Thoracic aorta (tissue), 2 donors: Measurements from ENCODE around the gene STIM1. TPM values are rescaled to one million over a fixed set of nuclear protein-coding genes. Genes with fewer than 3 reads are reported as not detected.

Source experiments
- ATAC-seq: fragments of 150-250 bp; one replicate; pipeline ENCODE4 v1.8.0; 2017; ENCODE audit warnings: low read depth; ENCODE audit not compliant: insufficient number of reproducible peaks, low FRiP score
- DNase-seq: peaks from one replicate; pipeline ENCODE4 v3.0.0-alpha.2; 2020; ENCODE audit warnings: low spot score
- H3K27ac ChIP-seq, 2 donors: fragments of 200-600 bp; sonication (generic); 1 replicate in 1 of 2; 2 replicates in 1 of 2; pipeline ENCODE4 v1.5.1; 2016; ENCODE audit warnings: mild to moderate bottlenecking in 2 of 2, moderate library complexity in 2 of 2
- H3K27me3 ChIP-seq: fragments of 200-600 bp; sonication (generic); replicated peaks from 2 replicates; pipeline ENCODE4 v1.6.0; 2016; ENCODE audit warnings: mild to moderate bottlenecking; ENCODE audit not compliant: insufficient read depth
- H3K36me3 ChIP-seq: fragments of 200-600 bp; sonication (generic); one replicate; pipeline ENCODE4 v1.5.1; 2016
- H3K4me1 ChIP-seq, 2 donors: fragments of 200-600 bp; sonication (generic); 1 replicate in 1 of 2; 2 replicates in 1 of 2; pipeline versions ENCODE4 v1.5.1 to v1.6.0; 2016; ENCODE audit warnings: low read depth in 2 of 2, mild to moderate bottlenecking in 1 of 2; ENCODE audit not compliant: control insufficient read depth in 1 of 2
- H3K4me3 ChIP-seq: fragments of 200-600 bp; sonication (generic); 2 replicates; pipeline ENCODE4 v1.5.1; 2016; ENCODE audit warnings: mild to moderate bottlenecking
- H3K9me3 ChIP-seq: fragments of 200-600 bp; sonication (generic); 2 replicates; pipeline ENCODE4 v1.5.1; 2016
- total RNA-seq, 2 donors: library from RNA; depleted of rRNA; stranded (reverse); fragments of >200 nt; gene quantifications; one replicate each; pipeline versions ENCODE4 v1.1.0 to v1.2.3, GENCODE V29; 2016
- TF ChIP-seq, protein P1 (sequence below): fragments of 200-600 bp; sonication (generic); IDR thresholded peaks from one replicate; pipeline ENCODE4 v1.5.1; 2019; ENCODE audit warnings: antibody characterized with exemption

STIM1 gene
- total RNA-seq, 2 donors from 2014 or later: 53.8 to 63.0 TPM

DNA sequence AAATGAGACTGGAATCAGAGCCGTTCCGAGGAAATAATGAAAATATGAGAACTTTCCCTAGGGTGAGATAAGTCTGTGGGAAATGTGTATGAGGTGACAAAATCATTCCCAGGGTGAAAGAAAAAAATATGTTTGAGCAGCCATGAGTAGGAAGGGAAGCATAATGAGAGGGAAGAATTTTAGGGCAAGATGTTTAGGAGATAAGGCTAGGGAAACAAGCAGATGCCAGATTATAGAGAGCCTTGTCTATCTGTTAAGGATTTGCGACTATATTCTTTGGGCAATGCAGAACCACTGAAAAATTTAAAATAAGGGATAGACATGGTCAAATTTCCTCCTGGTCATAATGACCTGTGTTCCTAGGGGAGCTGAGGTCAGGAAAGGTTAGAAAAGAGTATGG, 54.4 kb downstream of the STIM1 start:
- TF ChIP-seq, protein P1, sequence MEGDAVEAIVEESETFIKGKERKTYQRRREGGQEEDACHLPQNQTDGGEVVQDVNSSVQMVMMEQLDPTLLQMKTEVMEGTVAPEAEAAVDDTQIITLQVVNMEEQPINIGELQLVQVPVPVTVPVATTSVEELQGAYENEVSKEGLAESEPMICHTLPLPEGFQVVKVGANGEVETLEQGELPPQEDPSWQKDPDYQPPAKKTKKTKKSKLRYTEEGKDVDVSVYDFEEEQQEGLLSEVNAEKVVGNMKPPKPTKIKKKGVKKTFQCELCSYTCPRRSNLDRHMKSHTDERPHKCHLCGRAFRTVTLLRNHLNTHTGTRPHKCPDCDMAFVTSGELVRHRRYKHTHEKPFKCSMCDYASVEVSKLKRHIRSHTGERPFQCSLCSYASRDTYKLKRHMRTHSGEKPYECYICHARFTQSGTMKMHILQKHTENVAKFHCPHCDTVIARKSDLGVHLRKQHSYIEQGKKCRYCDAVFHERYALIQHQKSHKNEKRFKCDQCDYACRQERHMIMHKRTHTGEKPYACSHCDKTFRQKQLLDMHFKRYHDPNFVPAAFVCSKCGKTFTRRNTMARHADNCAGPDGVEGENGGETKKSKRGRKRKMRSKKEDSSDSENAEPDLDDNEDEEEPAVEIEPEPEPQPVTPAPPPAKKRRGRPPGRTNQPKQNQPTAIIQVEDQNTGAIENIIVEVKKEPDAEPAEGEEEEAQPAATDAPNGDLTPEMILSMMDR: no peak
- H3K36me3 ChIP-seq: no peaks in the 10 kb centered on the region
- no peak overlapping the region for H3K4me3 ChIP-seq
- H3K27me3 ChIP-seq: no peaks in the 10 kb centered on the region
- H3K27ac ChIP-seq: no peak overlapping the region
- H3K4me1 ChIP-seq: peaks cover 0 to 11% of the 10 kb centered on the region in 2 donors
- H3K9me3 ChIP-seq: no peaks in the 10 kb centered on the region
- DNase-seq (no peak), ATAC-seq (no peak)

DNA sequence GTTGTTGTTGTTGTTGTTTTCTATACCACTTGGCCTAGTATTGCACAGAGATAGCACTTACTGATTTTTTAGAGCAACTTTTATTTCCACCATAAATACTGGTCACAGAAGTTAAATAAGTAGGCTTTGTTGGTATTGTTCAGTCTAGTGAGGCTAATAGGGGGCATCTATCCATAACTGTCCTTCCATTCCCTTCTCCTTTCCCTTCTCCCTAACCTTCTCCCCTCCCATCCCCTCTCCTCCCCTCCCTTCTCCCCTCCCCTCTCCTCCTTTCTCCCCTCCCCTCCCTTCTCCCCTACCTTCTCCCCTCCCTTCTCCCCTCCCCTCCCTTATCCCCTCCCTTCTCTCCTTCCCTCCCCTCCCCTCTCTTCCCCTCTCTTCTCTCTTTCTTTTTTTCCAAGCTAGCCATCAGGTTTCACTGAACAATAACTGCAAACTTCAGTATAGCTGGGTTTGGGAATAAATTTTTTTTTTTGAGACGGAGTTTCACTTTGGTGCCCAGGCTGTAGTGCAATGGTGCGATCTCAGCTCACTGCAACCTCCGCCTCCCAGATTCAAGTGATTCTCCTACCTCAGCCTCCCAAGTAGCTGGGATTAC, 56.5 kb downstream of the STIM1 start:
- Histone ChIP-seq H3K27me3 (no peaks in the 10 kb centered on the region), H3K36me3 (no peaks in the 10 kb centered on the region), H3K9me3 (no peaks in the 10 kb centered on the region), H3K4me1 (no peaks in the 10 kb centered on the region), H3K27ac (no peak overlapping the region), H3K4me3 (no peak overlapping the region)
- DNase-seq (no peak), ATAC-seq (no peak)
- TF ChIP-seq, protein P1: no peak

DNA sequence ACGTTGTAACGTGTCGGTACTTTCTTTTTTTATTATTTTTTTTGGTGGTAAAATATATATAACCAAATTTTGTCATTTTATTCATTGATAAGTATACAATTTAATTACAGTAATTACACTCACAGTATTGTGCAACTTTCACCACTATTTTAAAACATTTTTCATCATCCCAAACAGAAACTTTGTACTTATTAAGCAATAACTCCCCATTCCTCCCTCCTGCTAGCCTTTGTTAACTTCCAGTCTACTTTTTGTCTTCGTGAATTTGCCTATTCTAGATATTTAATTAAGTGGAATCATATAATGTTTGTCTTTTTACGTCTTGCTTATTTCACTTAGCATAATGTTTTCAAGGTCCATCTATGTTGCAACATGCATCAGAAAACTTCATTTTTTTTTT, 58.5 kb downstream of the STIM1 start:
- H3K4me1 ChIP-seq: no peaks in the 10 kb centered on the region
- TF ChIP-seq, protein P1: no peak
- DNase-seq (no peak), ATAC-seq (no peak)
- H3K27me3 ChIP-seq: no peaks in the 10 kb centered on the region
- H3K9me3 ChIP-seq: no peaks in the 10 kb centered on the region
- H3K4me3 ChIP-seq: no peak overlapping the region
- H3K36me3 ChIP-seq: no peaks in the 10 kb centered on the region
- no peak overlapping the region for H3K27ac ChIP-seq

DNA sequence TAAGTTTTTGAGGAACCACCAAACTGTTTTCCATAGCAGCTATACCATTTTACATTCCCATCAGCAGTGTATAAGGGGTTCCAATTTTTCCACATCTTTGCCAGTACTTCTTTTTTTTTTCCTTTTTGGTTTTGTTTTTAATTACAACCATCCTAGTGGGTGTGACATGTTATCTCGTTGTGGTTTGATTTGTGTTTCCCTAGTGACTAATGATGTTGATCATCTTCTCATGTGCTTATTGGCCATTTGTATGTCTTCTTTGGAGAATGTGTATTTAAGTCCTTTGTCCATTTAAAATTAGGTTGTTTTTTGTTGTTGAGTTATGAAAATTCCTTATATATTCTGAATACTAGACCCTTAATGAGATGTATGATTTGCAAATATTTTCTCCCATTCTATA, 59.3 kb downstream of the STIM1 start:
- peaks cover 0 to 3% of the 10 kb centered on the region in 2 donors for H3K4me1 ChIP-seq
- no peak overlapping the region for H3K4me3 ChIP-seq
- no peaks in the 10 kb centered on the region for H3K27me3 ChIP-seq
- DNase-seq (no peak), ATAC-seq (no peak)
- H3K36me3 ChIP-seq: no peaks in the 10 kb centered on the region
- TF ChIP-seq, protein P1: no peak
- no peaks in the 10 kb centered on the region for H3K9me3 ChIP-seq
- H3K27ac ChIP-seq: no peak overlapping the region

DNA sequence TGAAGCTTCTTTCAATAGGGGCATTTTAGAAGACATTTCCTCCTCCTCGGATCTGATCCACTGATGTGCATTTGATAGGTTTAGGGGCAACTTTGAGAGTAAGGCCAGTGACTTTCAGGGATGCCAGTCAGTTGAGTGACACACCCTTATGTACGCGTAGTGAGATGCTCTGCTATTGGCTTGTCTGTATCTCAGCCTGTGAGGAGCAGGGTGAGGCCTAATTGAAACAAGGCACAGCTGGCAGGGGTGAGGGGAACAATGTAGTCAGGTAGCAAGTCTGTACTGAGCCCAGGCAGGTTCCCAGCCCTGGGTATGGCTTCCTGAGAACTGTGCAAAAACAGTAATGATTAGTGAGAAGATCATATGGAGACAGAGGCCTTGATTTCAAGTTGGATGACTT, 61.5 kb downstream of the STIM1 start:
- peaks cover 0 to 7% of the 10 kb centered on the region in 2 donors for H3K4me1 ChIP-seq
- no peaks in the 10 kb centered on the region for H3K27me3 ChIP-seq
- no peaks in the 10 kb centered on the region for H3K9me3 ChIP-seq
- H3K4me3 ChIP-seq: no peak overlapping the region
- DNase-seq (no peak), ATAC-seq (no peak)
- H3K36me3 ChIP-seq: no peaks in the 10 kb centered on the region
- TF ChIP-seq, protein P1: no peak
- H3K27ac ChIP-seq: no peak overlapping the region
